Lung microvascular endothelial cell (primary cell): Measurements from ENCODE around the gene NANOS1. TPM values are rescaled to one million over a fixed set of nuclear protein-coding genes. Genes with fewer than 3 reads are reported as not detected.

ENCODE experiments used
- DNase-seq, 2 donors: peaks; one replicate each; pipeline versions ENCODE4 v3.0.0 to v3.0.0-alpha.2; 2010; ENCODE audit warnings: low read depth in 2 of 2
- total RNA-seq: library from RNA; depleted of rRNA; stranded (reverse); fragments of >200 nt; gene quantifications from 2 replicates; pipeline ENCODE4 v1.2.1, GENCODE V29; 2014

NANOS1 gene
- total RNA-seq, 1 donor from 2014 or later: 0.60 TPM

DNA sequence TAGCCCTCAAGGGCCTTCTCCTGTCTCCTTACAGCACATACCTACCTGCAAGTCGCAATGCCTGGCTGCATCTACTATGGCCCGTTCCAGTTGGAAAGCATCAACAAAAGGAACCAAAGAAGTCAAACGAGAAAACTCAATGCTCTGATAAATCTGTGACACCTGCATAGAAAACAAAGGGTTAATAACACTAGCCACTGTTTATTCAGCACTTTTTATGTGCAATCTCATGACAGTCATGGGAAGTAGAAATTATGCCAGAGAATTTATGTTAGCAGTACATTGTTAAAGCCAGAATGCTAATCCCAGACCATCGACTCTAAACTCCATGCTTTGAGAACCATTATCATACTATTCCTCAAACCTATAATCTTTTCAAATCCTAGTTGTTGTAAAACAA is 30.0 kb downstream of the NANOS1 start:
- no peak for DNase-seq

DNA sequence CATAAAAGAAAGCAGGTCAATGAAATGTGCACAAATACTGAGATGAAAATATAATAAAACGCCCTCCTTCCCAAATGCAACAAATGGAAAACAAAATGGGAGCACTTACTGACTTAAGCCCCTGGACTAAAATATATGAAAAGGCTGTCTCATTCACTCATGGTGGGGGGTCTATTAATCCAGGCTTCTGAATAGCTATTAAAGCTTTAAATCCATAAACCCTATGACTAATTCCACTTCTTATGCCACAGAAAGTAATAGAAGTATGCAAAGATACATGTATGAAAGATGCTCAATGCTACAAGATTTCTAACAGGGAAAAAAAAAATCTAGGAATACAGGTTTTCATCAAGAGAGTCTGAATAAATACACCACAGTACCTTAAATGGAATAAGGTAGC is 30.6 kb downstream of the NANOS1 start:
- DNase-seq: no peak

DNA sequence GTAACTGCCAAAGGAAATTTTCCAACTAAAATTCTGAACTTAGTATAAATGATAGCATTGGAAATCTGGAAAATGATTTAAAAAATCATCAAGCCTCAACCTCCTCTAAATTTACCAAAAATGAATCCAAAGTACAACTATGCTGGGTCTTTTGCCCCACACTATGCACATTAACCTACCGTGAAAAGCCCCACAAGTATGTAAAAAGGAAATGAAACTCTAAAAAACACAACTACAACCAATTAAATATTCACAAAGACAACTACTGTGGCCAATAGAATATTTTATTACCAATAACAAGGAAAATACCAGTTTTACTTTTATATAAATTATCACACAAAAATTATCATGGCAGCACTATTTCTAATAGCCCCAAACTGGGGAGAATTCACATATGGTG is 31.8 kb downstream of the NANOS1 start:
- no peak for DNase-seq

DNA sequence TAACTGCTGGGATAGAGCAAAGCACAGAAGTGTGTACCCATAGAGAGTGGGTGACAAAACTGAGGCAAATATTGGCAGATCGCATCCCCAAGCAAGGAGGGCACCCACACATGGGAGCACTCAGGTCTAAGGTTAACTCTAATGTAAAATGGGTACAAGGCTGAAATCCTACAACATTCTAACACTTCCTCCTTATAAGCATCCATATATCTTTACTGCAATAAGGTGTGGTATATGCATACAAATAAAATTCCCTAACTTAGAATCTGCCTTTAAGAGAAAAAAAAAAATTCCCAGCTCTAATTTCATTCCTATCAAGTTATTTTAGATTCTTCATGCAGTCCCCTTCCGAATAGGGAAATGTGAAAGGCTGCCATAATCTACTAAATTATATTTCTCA is 32.4 kb downstream of the NANOS1 start:
- no peak for DNase-seq

DNA sequence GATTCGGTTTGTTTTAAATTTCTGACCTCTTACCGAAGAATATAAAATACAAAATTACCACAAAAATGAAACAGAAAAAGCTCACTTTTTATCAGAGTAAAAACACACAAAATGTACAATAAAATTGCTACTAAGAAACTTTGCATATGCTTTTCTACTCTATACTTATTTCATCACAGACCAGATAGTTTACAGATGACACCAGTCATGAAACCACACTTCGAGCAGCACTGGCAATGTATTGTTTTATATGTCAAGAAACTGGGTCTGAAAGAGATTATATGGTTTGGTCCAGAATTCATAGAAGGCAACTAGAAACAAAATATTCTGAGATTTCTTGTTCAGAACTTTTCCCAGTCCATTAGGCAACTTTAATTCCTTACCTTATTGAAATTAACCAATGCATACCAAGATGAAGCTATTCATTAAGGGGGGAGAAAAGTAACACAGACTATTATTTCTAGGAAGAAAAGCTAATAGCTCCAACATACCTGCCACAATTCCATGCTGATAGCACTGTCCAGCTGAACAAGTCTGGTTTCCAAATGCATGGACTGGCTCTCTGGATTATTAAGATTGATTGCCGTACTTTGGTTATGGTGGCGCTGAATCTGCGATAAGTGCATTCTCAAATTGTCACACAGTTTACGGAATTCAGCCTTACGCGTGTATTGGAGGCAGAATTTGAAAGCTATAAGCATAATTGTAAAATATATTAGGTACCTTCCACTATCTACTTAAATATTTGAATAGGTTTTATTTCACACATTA is 41.1 kb downstream of the NANOS1 start:
- DNase-seq: no peak

DNA sequence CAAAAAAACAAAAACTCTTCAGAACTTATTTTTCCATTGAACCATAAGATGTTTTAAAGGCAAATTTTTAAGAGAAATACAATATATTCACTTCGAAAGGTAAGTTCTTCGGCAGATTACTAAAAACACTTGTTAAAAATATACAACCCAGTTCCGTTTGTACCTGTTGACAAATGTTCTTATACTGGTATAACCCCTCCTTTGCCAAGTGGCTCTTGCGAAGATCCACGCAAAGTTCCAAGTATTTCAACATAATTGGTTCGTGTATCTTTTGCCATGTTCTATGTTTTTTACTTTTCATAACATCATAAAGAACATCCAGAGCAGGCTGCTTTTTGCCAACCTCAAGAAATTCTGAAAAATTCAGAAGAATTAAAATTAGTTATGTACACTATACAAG is 44.1 kb downstream of the NANOS1 start:
- no peak for DNase-seq

DNA sequence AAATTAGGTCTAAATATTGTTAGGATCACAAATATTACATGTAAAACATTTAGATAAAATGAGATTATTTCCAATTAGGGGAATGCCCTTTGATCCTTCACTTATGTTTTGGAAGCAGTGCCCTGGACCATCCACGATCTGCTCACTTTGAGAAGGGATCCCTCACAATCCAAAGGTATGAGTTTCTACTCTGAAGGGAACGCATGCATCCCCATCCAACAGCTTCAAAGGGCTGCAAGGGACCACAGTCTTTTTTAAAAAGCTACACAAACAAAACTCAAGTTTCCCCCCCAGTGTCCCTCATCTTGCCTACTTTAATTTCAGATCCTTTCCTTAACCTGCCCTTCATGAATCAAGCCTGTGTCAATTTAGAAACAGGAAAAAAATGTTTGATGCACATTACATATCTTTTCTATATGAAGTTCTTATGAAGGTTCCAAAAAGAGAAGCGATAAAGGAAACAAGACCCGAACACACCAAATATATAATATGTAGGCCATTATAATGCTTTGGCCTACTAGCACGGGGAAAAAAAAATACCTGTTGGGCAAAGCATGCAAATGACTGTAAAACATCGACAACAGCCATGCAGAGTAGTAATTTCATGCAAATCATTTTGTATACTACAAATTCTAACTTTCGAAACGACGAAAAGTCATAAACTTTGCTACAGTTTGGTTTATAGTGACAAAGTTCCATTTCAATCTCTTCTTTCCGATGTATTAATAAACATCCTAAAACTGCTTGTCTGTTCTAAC is 49.1 kb downstream of the NANOS1 start:
- no peak for DNase-seq

DNA sequence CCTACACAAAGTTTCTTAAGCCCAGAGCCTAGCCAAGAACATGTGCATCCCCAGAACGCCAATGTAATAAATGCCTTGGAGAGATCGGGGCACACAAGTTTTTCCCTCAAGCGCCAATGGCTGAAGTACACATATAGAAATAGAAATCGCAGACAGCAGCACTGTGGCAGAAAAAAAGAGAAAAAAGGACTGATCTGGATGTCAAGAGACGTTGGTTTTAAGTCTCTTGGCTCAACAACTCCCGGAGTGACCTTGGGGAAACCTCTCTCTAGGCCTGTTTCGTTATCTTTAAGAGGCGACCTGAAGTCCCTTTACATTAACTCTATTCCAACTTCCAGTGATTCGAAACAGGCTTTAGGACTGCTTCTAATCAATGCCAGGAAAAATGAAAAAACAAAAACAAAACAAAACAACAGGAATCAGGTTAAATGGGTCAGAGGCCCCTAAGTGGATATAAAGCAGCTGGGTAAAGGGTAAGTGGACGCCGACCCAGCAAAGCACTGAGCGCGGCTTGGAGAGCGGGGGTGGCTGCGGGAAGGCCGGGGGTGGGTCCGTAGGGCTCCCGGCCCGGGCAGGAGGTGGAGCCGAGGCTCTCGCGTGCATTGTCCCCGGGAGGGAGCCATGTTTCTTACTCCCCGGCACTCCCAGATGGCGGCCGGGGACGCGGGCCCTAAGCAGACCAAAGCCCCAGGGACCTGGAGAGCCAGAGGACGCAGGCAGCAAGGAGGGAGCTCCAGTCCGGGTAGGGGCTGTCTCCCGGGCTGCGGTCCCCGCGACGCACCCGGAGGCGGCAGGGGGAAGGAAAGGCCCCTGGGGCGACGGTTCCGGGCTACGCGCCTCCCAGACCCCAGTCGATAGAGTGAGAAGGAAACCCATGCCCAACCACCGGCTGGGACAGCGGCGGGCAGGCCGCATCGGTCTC is 50.3 kb downstream of the NANOS1 start:
- DNase-seq: peak; percentile 85 to 88

DNA sequence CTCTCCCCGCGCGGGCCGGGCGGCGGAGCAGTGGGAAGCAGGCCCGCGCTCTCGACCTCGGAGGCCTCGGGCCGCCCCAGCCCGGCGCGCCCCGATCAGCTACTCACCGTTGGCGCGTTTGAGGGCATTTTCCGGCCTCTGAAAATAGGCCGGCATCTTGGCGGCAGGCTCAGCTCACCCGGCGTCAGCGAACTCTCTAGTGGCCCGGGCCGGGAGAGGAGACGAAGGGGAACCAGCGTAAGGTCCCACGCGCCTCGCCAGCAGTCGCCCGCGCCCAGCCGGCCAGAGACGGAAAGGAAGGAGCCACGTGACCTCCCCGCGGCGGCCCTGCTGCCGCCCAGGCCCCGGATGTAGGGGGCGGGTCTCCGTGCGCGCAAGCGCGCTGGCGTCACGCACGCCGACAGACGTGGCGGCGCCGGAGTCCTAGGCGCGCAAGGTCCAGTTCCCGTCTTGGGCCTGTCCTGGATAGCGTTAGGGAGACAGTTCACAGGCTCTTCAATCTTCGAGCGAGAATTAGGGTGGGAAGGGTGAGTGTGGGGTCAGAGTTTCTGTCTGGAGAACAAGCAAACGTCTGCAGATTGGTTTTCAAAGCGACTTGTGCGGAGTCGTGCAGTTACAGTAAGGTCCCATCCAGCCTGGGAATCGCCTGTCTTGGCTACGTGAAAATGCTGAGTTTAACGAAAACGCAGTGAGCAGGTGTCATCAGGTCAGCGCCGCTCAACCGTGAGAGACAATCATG is 51.2 kb downstream of the NANOS1 start, which contains the start of gene EIF3A:
EIF3A (minus strand) TSS at position 297 of the 739 bp plus-strand sequence; CDS start at position 156, 141 bp downstream.
- DNase-seq: peak; percentile 95

Other genes starting within 250 kb of the NANOS1 start
- gene EIF3A, start 51.1 kb downstream of the NANOS1 start, total RNA-seq: 58.8 and 65.7 TPM in 2 replicates
- gene DENND10, start 74.4 kb downstream of the NANOS1 start, total RNA-seq: 48.4 and 56.3 TPM in 2 replicates
- gene SFXN4, start 136.0 kb downstream of the NANOS1 start, total RNA-seq: 9.2 and 10.1 TPM in 2 replicates
- gene PRDX3, start 149.1 kb downstream of the NANOS1 start, total RNA-seq: 162 and 171 TPM in 2 replicates
- 27.2 and 33.7 TPM in 2 replicates for gene GRK5, start 177.9 kb downstream of the NANOS1 start, total RNA-seq